ENCODE data around the gene BLOC1S3. TPM values are rescaled to one million over a fixed set of nuclear protein-coding genes. Genes with fewer than 3 reads are reported as not detected.

The BLOC1S3 gene, protein sequence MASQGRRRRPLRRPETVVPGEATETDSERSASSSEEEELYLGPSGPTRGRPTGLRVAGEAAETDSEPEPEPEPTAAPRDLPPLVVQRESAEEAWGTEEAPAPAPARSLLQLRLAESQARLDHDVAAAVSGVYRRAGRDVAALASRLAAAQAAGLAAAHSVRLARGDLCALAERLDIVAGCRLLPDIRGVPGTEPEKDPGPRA
- total RNA-seq, result 10 to 100 TPM; 14.7 to 31.7 (median 17.9) TPM
- polyA plus RNA-seq, result 1 to 10 TPM; 5.0 to 7.4 (median 7.4) TPM
- long read RNA-seq, donor 1, partial matches to known transcripts, result 0 of 1 reads
- long read RNA-seq, donor 1, other reads (novel, unspliced or antisense), result 0 of 1 reads
- long read RNA-seq, donor 2, partial matches to known transcripts, result 0 of 3 reads
- long read RNA-seq, donor 2, other reads (novel, unspliced or antisense), result 0 of 3 reads

GRCh38 chr19:45178262-45179071, at the start of gene BLOC1S3:
Gene BLOC1S3 (plus strand): TSS chr19:45178784. CDS start chr19:45179297, 513 bp downstream.
- no peaks in the 10 kb centered on the region for H3K27me3 ChIP-seq (replicated peaks in 1 of 7)
- peaks cover 0 to 24% (median 0%) of the 10 kb centered on the region in 6 donors for H3K36me3 ChIP-seq
- peaks cover 19 to 83% (median 60%) of the 10 kb centered on the region in 6 donors for H3K4me1 ChIP-seq
- H3K9me3 ChIP-seq, result no peaks in the 10 kb centered on the region
- 0% methylated on average over 27 to 51 of the region's 51 CpGs for WGBS, 5 donors
- intact Hi-C loops (cut with DNase I; ENCODE audit: low total_unique reads), result no loop called here
- DNase-seq, result peak; percentile 100
- H3K4me3 ChIP-seq, result peak within 1 kb of the TSS; percentile 65 to 99 (median 87)
- peak in 2 of 3 donors; percentile 77 to 78 for TF ChIP-seq POLR2A (IDR thresholded peaks at IDR 0.05)
- TF ChIP-seq CTCF (IDR thresholded peaks at IDR 0.05 in 8 of 11, conservative IDR thresholded peaks at IDR 0.05 in 3 of 11), result peak in 9 of 11 experiments; percentile 51 to 81 (median 63)
- TF ChIP-seq POLR2AphosphoS5 (IDR thresholded peaks at IDR 0.05), result peak; percentile 94 to 98 (median 95)
- H3K27ac ChIP-seq, result peak within 1 kb of the TSS; percentile 84 to 97 (median 94)

GRCh38 chr19:45128806-45129205, 49.8 kb upstream of the BLOC1S3 start:
- intact Hi-C loops (cut with DNase I; ENCODE audit: low total_unique reads), result no loop called here
- no peak for DNase-seq
- Histone ChIP-seq H3K27ac (no peak overlapping the region), H3K4me3 (no peak overlapping the region), H3K27me3 (replicated peaks in 1 of 7) (no peaks in the 10 kb centered on the region), H3K36me3 (peaks cover 0 to 5% (median 0%) of the 10 kb centered on the region in 6 donors), H3K9me3 (no peaks in the 10 kb centered on the region), H3K4me1 (peaks cover 3 to 32% (median 13%) of the 10 kb centered on the region in 6 donors)
- WGBS, 5 donors, result 62 to 83% (median 81%) methylated on average over 5 of the region's 5 CpGs
- TF ChIP-seq POLR2AphosphoS5 (IDR thresholded peaks at IDR 0.05) (no peak), POLR2A (IDR thresholded peaks at IDR 0.05) (no peak), CTCF (IDR thresholded peaks at IDR 0.05 in 8 of 11, conservative IDR thresholded peaks at IDR 0.05 in 3 of 11) (no peak)

DNA sequence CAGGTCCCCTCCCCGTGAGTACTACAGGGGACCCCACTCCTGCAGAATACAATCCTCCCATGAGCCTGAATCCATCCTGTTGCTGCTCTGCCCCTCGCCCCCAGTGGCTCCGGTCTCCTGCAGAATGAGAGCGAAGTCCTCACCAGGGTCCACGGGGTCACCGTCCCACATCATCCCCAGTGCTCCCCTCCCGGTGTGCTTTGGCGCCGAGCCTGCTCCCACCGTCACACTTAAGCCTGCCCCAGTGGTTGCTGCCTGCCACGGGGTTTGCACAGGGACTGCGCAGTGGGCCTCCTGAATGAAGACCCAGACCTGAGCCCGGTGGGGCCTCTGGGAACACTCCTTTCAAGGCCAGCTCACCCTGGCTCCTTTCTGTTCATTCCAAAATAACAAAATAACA, 48.3 kb upstream of the BLOC1S3 start:
- intact Hi-C loops (cut with DNase I; ENCODE audit: low total_unique reads), result no loop called here
- Histone ChIP-seq H3K27ac (no peak overlapping the region), H3K27me3 (replicated peaks in 1 of 7) (no peaks in the 10 kb centered on the region), H3K4me3 (no peak overlapping the region), H3K9me3 (no peaks in the 10 kb centered on the region), H3K36me3 (peaks cover 0 to 9% (median 0%) of the 10 kb centered on the region in 6 donors), H3K4me1 (peaks cover 3 to 46% (median 20%) of the 10 kb centered on the region in 6 donors)
- DNase-seq, result no peak
- 87 to 94% (median 94%) methylated on average over 13 of the region's 13 CpGs for WGBS, 5 donors
- TF ChIP-seq CTCF (IDR thresholded peaks at IDR 0.05 in 8 of 11, conservative IDR thresholded peaks at IDR 0.05 in 3 of 11), result no peak
- no peak for TF ChIP-seq POLR2A (IDR thresholded peaks at IDR 0.05)
- TF ChIP-seq POLR2AphosphoS5 (IDR thresholded peaks at IDR 0.05), result peak in 1 of 3 donors; percentile 34

Measured in spleen (tissue), 13 donors.